Measurements from ENCODE around the gene ZFYVE26.

GRCh38 chr14:67698179-67698578 lies 118.2 kb downstream of the ZFYVE26 start:
- TF ChIP-seq CTCF (IDR thresholded peaks at IDR 0.05 in 2 of 3, conservative IDR thresholded peaks at IDR 0.05 in 1 of 3; ENCODE audit: control insufficient read depth in 2 of 3, extremely low read depth in 1 of 3, insufficient read depth in 1 of 3, low read depth in 3 of 3, low read length in 3 of 3) (no peak), MXI1 (IDR thresholded peaks at IDR 0.05; ENCODE audit: low read depth, low read length) (no peak), POLR2A (IDR thresholded peaks at IDR 0.05; ENCODE audit: low read depth, low read length) (no peak), TAF1 (IDR thresholded peaks at IDR 0.05; ENCODE audit: borderline replicate concordance, low read depth, low read length) (no peak), SP1 (IDR thresholded peaks at IDR 0.05; ENCODE audit: low read depth, low read length) (no peak)

Data from GM12878 (cell line).